Measurements from ENCODE around the gene PTPN1.

DNA sequence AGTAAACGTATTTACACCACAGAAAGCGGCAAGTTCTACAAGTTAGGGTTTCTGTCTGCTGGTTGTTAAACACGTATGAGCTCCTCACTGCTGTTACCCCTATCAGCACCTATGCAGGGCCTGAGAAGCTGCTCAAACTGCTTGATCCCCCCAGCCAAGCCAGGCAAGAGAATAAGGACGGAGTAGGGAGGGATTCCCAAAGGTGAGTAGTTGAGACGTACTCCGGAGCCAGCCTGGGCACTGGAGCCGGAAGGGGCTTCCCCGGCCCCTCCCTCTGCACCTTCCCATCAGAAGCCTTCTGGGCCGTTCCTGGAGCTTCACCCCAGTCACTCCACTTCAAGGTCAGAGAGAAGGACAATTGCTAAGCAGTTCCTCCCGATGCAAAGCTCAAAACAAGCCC, 123.2 kb downstream of the PTPN1 start:
- TF ChIP-seq, protein P1, sequence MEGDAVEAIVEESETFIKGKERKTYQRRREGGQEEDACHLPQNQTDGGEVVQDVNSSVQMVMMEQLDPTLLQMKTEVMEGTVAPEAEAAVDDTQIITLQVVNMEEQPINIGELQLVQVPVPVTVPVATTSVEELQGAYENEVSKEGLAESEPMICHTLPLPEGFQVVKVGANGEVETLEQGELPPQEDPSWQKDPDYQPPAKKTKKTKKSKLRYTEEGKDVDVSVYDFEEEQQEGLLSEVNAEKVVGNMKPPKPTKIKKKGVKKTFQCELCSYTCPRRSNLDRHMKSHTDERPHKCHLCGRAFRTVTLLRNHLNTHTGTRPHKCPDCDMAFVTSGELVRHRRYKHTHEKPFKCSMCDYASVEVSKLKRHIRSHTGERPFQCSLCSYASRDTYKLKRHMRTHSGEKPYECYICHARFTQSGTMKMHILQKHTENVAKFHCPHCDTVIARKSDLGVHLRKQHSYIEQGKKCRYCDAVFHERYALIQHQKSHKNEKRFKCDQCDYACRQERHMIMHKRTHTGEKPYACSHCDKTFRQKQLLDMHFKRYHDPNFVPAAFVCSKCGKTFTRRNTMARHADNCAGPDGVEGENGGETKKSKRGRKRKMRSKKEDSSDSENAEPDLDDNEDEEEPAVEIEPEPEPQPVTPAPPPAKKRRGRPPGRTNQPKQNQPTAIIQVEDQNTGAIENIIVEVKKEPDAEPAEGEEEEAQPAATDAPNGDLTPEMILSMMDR (IDR thresholded peaks at IDR 0.05 in 8 of 11, conservative IDR thresholded peaks at IDR 0.05 in 3 of 11): no peak
- TF ChIP-seq POLR2A (IDR thresholded peaks at IDR 0.05) (no peak), POLR2AphosphoS5 (IDR thresholded peaks at IDR 0.05) (no peak)
